CD4-positive, alpha-beta T cell treated with Interleukin-6 at 100 ng/mL for 8 hours (primary cell): ENCODE measurements around the gene ALDH3B2.
A peak's percentile ranks its signal among the peaks of the same experiment; 100 is the strongest.
"Not testable (repeated sequence)": the region's sequence is repeated elsewhere in the genome, so short reads cannot be mapped to it uniquely, and the experiment has no call there.

ENCODE experiments used
- DNase-seq: peaks from one replicate; pipeline ENCODE4 v3.0.0-alpha.2; 2020; ENCODE audit warnings: mixed read lengths, low spot score

Gene ALDH3B2

DNA sequence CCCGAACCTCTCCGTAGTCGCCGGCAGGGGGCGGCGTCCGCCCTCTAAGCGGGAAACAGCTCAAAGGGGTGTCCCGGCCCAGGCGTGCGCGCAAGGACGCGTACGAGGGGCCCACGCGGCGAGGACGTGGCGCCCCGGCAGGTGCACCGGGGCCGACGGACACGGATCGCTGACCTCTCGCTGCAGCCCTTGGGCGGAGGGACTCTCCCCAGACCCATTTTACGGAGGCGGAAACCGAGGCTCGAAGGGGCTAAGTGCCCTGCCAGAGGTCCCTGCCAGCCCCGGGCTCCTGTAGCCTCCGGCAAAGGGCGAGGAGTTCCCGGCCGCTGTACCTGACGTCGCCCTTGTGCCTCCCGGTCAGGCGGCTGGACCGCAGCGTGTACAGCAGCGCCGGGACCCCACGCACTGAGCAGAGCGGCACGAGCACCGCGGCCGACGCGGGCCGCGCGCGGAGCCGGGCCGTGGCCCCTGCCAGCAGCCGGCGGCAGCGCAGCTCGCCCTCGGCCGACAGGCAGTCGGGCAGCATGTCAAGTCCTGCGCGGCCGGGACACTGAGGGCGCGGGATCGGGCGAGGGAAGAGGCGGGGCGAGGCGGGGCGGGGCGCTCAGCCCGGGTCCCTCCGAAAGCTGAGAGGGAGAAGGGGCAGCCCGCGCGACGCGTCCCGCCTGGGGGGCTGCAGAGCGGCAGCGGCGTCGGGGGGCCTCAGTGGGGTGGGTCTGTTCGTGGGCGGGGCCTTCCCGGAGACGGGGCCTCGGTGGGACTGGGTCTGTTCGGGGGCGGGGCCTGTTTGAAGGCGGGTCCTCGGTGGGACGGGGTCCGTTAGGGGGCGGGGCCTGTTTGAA lies 44.8 kb downstream of the ALDH3B2 start, which contains the start of gene NUDT8:
Gene NUDT8 (minus strand): TSS at position 552 of the 842 bp plus-strand sequence. CDS start 26 bp downstream, at position 526.
- DNase-seq: peak; percentile 87

DNA sequence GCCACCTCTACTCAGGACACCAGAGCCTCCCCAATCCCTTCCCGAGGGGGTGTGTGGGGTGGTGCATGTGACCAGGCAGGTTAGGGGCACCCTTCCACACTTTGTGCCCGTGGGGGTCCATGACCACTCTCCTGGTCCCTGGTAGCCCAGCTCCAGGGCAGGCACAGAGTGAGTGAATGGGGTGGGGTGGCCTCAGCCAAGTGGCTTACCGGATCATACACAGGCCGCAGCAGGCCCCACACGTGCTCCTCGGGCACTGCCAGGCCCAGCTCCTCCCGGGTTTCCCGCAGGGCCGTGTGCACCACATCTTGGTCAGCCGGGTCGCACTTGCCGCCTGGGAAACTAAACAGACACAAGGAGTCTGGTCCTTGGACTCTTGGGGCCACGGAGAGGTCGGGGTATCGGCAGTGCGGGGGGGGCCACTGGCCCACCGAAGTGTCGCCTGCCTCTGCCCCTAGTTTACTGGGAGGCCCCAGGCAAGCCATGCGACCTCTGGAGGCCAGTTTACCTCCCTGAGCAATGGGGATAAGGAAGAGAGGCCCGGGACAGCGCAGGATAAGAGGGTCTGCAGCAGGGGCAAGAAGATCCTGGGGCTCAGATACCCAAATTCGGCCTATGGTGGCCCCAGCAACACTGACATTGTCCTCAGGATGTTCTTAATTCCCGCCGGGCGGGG lies 45.6 kb downstream of the ALDH3B2 start:
- DNase-seq: no peak

DNA sequence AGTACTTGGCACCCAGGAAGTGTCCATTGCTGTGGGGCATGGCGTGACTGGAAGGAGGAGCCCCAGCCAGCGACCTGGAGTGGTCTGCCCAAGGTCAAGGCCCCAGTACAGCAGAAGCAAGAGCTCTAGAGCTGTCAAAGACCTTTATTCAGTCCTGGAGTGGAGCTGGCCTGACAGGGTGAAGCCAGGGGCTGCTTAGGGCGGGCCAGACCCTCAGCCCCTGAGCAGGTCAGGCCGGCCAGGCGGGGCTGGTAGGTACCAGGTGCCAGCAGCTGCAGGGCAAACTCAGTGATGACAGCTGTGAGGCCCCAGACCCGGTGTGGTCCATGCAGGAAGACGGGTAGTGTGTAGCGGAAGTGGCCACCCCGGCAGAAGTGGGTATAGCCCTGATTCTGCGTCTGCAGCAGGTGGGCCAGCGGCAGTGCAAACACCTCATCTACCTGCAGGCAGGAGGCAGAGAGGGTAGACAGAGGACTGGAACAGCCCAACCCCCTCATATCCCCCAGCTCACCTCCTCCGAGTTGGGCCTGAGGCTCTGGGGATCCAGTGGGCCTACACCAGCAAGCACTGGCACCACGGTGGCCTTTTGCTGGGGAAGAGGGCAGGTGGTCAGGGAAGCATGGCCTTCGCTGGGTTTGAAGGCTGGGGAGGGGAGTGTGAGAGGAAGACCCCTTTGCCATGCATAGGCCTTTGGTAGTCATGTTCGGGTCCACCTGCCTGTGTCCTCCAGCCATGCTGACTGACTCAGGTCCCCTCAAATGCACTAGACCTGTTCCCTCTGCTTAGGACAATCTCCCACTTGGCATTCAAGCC lies 46.4 kb downstream of the ALDH3B2 start:
- no peak for DNase-seq

DNA sequence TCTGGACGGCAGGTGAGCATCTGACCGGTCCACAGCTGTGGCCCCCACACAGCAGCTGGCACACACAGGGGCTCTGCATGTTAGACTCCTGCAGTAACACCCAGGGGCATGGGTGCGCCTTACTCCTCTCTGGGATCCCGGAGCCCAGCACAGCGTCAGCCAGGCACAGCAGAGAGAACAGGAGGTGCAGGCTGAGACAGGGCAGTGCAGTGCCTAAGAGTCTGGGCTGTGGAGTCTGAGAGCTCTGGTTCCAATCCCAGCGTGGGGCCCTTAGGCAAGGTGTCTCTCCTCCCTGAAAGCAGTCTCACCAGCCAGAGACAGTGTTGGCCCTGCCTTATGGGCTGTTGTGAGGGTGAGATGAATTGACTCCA lies 47.0 kb downstream of the ALDH3B2 start:
- no peak for DNase-seq

DNA sequence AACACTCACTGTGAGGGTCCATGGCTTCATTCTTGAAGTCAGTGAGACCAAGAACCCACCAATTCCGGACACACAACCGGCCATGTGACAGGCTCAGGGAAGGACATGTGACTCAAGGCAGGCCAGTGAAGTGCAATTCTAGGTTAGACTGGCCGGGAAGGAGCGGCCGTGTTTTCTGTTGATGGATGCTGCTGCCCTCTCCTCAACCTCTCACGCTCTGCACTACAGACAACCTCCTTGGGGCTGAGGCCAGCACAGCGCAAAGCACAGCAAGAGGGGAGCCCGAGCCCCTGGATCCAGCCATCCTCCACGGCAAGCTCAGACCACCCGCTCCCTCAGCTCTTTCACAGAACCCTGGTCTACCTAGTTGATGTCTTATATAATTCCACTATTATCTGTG lies 47.5 kb downstream of the ALDH3B2 start:
- no peak for DNase-seq

DNA sequence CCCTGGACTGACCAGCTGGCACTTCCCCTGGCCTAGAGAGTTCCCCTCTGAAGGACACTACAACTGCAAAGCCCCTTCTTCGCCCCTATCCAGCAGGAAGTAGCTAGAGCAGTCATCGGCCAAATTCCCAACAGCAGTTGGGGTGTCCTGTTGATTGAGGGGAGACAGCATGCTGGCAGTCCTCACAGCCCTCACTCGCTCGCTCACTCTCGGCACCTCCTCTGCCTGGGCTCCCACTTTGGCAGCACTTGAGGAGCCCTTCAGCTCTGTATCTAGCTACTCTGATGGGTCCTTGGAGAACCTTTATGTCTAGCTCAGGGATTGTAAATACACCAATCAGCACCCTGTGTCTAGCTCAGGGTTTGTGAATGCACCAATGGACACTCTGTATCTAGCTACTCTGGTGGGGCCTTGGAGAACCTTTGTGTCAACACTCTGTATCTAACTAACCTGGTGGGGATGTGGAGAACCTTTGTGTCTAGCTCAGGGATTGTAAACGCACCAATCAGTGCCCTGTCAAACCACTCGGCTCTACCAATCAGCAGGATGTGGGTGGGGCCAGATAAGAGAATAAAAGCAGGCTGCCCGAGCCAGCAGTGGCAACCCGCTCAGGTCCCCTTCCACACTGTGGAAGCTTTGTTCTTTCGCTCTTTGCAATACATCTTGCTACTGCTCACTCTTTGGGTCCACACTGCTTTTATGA lies 48.1 kb downstream of the ALDH3B2 start:
- DNase-seq: not testable (repeated sequence)

DNA sequence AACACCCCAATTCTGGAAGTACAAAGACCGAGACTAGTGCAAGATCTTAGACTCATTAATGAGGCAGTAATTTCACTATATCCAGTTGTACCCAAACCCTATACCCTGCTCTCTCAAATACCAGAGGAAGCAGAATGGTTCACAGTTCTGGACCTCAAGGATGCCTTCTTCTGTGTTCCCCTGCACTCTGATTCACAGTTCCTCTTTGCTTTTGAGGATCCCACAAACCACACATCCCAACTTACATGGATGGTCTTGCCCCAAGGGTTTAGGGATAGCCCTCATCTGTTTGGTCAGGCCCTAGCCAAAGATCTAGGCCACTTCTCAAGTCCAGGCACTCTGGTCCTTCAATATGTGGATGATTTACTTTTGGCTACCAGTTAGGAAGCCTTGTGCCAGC lies 50.6 kb downstream of the ALDH3B2 start:
- not testable (repeated sequence) for DNase-seq

DNA sequence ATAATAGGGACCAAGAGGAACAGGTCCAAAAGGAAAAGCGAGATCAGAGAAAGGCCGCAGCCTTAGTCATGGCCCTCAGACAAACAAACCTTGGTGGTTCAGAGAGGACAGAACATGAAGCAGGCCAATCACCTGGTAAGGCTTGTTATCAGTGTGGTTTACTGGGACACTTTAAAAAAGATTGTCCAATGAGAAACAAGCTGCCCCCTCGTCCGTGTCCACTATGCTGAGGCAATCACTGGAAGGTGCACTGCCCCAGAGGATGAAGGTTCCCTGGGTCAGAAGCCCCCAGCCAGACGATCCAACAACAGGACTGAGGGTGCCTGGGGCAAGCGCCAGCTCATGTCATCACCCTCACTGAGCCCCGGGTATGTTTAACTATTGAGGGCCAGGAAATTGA lies 51.5 kb downstream of the ALDH3B2 start:
- not testable (repeated sequence) for DNase-seq

DNA sequence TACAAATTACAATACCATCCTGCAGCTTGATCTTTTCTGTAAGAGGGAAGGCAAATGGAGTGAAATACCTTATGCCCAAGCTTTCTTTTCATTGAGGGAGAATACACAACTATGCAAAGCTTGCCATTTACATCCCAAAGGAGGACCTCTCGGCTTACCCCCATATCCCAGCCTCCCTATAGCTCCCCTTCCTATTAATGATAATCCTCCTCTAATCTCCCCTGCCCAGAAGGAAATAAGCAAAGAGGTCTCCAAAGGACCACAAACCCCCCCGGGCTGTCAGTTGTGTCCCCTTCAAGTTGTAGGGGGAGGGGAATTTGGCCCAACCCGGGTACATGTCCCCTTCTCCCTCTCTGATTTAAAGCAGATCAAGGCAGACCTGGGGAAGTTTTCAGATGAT lies 52.5 kb downstream of the ALDH3B2 start:
- not testable (repeated sequence) for DNase-seq

DNA sequence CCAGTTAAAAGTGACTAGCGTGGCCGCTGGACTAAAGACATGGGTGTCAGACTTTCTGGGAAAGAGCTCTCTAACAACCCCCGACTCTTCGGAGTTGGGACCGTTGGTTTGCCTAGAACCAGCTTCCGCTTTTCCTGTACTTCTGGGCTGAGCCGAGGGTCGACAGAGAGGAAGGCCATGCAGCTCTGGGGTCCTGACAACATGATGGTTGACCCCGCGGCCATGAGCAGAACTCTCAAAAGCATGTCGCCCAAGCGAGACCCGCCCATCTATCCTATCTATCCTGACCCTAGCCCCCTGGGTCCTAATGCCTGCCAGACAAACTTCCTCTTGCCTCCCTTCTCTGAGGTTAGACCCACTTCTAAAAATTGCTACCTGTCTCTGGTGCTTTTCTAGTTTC lies 53.8 kb downstream of the ALDH3B2 start:
- not testable (repeated sequence) for DNase-seq

DNA sequence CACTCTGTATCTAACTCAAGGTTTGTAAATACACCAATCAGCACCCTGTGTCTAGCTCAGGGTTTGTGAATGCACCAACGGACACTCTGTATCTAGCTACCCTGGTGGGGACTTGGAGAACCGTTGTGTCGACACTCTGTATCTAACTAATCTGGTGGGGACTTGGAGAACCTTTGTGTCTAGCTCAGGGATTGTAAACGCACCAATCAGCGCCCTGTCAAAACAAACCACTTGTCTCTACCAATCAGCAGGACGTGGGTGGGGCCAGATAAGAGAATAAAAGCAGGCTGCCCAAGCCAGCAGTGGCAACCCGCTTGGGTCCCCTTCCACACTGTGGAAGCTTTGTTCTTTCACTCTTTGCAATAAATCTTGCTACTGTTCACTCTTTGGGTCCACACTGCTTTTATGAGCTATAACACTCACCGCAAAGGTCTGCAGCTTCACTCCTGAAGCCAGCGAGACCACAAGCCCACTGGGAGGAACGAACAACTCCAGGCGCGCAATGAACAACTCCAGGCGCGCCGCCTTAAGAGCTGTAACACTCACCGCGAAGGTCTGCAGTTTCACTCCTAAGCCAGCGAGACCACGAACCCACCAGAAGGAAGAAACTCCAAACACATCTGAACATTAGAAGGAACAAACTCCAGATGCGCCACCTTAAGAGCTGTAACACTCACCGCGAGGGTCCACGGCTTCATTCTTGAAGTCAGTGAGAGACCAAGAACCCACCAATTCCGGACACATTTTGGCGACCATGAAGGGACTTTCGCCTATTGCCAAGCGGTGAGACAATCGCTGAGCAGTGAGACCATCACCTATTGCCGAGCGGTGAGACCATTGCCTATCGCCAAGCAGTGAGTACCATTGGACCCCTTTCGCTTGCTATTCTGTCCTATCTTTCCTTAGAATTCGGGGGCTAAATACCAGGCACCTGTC lies 54.5 kb downstream of the ALDH3B2 start:
- DNase-seq: not testable (repeated sequence)

DNA sequence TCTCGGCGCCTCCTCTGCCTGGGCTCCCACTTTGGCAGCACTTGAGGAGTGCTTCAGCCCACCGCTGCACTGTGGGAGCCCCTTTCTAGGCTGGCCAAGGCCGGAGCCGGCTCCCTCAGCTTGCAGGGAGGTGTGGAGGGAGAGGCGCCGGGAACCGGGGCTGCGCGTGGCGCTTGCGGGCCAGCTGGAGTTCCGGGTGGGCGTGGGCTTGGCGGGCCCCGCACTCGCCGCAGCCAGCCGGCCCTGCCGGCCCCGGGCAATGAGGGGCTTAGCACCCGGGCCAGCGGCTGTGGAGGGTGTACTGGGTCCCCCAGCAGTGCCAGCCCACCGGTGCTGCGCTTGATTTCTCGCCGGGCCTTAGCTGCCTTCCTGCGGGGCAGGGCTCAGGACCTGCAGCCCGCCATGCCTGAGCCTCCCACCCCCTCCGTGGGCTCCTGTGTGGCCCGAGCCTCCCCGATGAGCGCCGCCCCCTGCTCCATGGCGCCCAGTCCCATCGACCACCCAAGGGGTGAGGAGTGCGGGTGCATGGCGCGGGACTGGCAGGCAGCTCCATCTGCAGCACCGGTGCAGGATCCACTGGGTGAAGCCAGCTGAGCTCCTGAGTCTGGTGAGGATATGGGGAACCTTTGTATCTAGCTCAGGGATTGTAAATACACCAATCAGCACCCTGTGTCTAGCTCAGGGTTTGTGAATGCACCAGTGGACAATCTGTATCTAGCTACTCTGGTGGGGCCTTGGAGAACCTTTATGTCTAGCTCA lies 55.3 kb downstream of the ALDH3B2 start:
- not testable (repeated sequence) for DNase-seq

DNA sequence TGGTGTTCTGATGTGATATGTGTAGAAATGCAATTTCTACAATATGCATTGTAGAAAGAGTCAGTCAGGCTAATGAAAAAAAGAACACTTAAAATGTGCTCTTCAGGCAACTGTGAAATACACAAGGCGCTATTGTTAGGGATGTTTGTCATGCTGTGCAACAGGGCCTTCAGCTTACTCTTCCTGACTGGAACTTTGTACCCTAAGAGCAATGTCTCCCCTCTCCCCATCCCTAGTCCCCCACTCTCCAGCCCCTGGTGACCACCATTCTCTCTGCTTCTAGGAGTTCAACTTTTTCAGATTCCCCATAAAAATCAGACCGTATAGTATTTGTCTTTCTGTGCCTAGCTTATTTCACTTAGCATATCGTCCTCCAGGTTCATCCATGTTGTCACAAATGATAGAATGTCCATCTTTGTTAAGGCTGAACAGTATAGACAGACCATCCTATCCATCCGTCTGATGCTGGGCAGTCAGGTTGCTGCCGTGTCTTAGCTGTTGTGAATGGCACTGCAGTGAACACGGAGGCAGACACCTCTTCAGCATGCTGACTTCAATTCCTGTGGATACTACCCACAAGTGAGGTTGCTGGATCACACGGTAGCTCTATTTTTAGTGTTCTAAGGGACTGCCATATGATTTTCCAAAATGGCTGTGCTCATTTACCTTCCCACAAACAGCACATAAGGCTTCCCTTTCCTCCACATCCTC lies 57.0 kb downstream of the ALDH3B2 start:
- DNase-seq: no peak

DNA sequence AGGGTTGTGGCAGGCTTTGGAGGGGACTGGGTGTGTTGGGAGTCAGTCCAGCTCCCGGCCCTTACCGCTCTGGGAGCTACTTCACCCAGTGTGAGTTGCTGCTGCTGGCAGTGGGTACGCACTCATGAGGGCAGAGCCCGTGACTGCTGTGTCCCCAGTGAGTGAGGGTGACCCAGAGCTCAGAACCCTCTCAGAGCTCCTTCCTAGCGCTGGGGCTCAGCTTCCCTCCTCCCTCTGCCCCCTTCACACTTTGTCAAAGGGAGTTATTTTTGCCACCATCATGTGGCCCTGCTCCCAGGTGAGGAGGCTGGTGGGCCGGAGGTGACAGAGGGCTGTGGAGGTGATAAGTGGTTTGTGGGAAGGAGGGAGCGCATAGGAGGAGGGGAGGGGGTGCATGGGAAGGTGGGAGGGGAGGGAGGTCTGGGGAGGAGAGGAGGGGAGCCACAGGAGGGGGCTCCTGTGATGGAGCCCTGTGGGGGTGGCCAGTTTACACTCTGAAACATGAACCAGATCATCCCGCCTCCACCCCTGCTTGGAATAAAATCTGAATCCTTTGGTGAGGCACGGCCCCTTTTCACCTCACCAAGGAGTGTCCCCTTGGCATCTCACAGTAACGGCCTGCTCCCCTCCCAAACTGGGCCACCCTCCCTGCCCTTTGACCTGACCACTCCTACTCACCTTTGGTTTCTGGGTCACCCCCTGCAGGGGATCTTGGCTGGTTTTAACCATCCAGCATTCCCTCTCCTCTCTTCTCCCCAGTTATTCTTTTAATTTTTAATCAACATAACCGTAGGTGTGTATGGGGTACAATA lies 57.8 kb downstream of the ALDH3B2 start:
- DNase-seq: peak; percentile 0

DNA sequence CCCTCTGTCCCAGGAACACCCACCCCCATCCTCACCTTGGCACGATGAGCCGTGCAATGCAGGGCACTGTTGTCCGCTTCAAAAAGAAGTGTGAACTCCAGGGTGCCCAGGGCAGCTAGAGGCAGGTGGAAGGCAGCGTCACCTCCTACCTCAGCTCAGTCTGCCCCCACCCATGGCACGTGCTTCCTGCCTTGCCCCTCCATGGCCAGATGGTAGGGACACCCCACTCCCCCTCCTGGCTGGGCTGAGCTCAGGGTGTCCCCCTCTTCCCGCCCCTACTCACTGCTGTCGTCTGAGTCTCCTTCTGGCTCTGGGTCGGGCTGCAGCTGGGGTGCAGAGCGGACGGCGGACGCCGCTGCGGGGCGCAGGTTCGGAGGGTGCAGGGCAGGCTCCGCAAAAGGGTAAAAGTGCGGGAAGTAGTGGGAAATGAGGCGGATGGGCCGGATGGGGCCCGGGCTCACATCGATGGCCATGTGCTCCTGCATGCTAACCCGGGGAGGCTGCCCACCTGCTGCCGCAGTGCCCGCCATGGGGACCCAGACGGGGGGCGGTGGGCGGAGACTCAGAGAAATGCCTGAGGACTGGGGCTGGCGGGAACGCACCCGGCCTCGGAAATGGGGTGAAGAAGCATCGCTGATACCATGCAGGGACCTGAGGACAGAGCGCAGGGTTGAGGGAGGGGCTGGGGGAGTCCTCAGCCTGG lies 58.5 kb downstream of the ALDH3B2 start:
- peak; percentile 24 for DNase-seq

DNA sequence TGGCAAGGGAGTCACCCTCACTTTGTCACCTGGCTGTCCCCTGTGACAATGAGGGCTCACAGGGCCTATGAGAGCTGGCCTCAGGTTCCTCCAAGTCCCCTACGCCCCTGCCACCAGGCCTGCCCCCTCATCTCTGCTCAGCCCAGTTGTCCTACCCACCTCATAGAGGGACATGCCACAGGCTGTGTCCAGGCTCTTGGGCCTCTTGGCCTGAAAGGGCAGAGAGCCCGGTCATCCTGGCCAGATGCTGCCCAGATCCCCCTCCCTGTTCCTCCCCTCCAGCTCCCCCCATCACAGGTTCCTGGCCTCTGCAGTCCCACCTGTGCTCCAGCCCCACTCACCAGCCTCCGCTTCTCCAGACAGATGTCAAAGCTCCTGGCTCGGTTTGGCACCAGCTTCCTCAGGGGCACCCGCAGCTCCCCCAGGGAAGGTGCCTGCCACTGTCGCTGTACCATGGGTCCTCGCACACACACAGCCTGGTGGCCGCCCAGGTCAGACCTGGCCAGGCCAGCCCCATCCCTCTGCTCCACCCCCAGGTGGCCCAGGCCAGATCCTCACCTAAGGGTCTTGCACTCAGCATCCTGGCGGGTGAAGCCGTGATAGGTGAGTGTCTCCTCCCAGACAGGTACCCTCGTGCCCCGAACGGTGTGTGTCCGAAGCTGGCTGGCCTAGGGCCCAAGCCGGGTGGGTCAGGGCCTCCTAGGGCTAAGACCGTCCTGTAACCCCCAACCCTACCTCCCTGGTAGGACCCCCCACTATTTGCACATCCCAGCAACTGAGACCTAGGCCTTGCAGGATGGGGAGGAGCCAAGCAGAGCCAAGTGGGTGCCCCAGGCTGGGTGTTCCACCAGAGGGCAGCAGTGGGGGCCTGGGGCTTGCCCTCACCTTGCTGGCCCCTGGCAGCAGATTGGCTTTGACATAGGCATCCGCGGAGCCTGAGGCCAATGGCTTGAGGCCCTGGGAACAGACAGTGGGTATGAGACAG lies 59.4 kb downstream of the ALDH3B2 start:
- DNase-seq: peak; percentile 47
